Measurements from ENCODE around the gene PCDH9.

The PCDH9 gene

GRCh38 chr13:67229481-67230403 is at the start of gene PCDH9:
TSS of gene PCDH9 (minus strand) at chr13:67230336. CDS start at chr13:67228440, 1,896 bp downstream.
- DNase-seq (ENCODE audit: low spot score) = no peak
- no peak for TF ChIP-seq CTCF (IDR thresholded peaks at IDR 0.05; ENCODE audit: borderline replicate concordance, control extremely low read depth, extremely low read depth, insufficient read depth, missing control alignments)
- in situ Hi-C loops (cut with MboI; ENCODE audit: low sequenced_read_pairs, unreplicated experiment) = no loop called here

GRCh38 chr13:67278235-67278634 is 48.1 kb upstream of the PCDH9 start:
- TF ChIP-seq CTCF (IDR thresholded peaks at IDR 0.05; ENCODE audit: borderline replicate concordance, control extremely low read depth, extremely low read depth, insufficient read depth, missing control alignments) = no peak
- DNase-seq (ENCODE audit: low spot score) = no peak
- in situ Hi-C loops (cut with MboI; ENCODE audit: low sequenced_read_pairs, unreplicated experiment) = no loop called here

- in situ Hi-C loops (cut with MboI; ENCODE audit: low sequenced_read_pairs, unreplicated experiment) = no loop called here
- no peak for TF ChIP-seq CTCF (IDR thresholded peaks at IDR 0.05; ENCODE audit: borderline replicate concordance, control extremely low read depth, extremely low read depth, insufficient read depth, missing control alignments)
Measured at GRCh38 chr13:67277581-67277980, 47.4 kb upstream of the PCDH9 start.

GRCh38 chr13:67275351-67275960 is 45.3 kb upstream of the PCDH9 start:
- in situ Hi-C loops (cut with MboI; ENCODE audit: low sequenced_read_pairs, unreplicated experiment) = no loop called here
- no peak for DNase-seq (ENCODE audit: low spot score)
- TF ChIP-seq CTCF (IDR thresholded peaks at IDR 0.05; ENCODE audit: borderline replicate concordance, control extremely low read depth, extremely low read depth, insufficient read depth, missing control alignments) = no peak

More at GRCh38 chr13:67277581-67277980, 47.4 kb upstream of the PCDH9 start:
- no peak for DNase-seq (ENCODE audit: low spot score)

GRCh38 chr13:67273001-67273400 is 42.9 kb upstream of the PCDH9 start:
- in situ Hi-C loops (cut with MboI; ENCODE audit: low sequenced_read_pairs, unreplicated experiment) = no loop called here
- DNase-seq (ENCODE audit: low spot score) = no peak
- TF ChIP-seq CTCF (IDR thresholded peaks at IDR 0.05; ENCODE audit: borderline replicate concordance, control extremely low read depth, extremely low read depth, insufficient read depth, missing control alignments) = no peak

GRCh38 chr13:67267136-67267535 is 37.0 kb upstream of the PCDH9 start:
- no peak for DNase-seq (ENCODE audit: low spot score)
- TF ChIP-seq CTCF (IDR thresholded peaks at IDR 0.05; ENCODE audit: borderline replicate concordance, control extremely low read depth, extremely low read depth, insufficient read depth, missing control alignments) = no peak
- in situ Hi-C loops (cut with MboI; ENCODE audit: low sequenced_read_pairs, unreplicated experiment) = no loop called here

Measured in GM13976 (cell line).